ENCODE measurements around the gene PRKCA.
A peak's percentile ranks its signal among the peaks of the same experiment; 100 is the strongest.
"Not testable (repeated sequence)": the region's sequence is repeated elsewhere in the genome, so short reads cannot be mapped to it uniquely, and the experiment has no call there.

Gene PRKCA

GRCh38 chr17:66301864-66302741 lies at the start of gene PRKCA:
TSS of gene PRKCA (plus strand) at chr17:66302613.
- peak; percentile 58 for DNase-seq (ENCODE audit: low read depth)

GRCh38 chr17:66253458-66253857 lies 49.0 kb upstream of the PRKCA start:
- not testable (repeated sequence) for DNase-seq (ENCODE audit: low read depth)

DNA sequence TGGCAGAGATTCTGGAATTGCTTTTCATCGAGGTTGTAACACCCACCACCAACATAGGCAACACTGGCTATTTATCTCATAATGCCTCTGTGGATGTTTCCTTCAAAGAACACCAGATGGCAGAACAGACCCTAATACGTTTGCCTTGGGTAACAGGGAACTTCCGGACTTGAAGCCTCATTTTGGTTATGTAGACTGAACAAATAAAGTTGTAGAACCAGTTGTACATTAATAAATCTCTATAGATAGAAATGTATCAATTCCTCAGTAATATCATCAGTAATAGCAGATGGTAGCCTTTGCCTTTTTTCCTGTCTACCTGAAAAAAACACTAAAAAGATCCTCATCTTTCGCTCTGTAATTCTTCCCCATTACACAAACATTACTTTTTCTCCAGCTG lies 47.3 kb upstream of the PRKCA start:
- peak; percentile 2 for DNase-seq (ENCODE audit: low read depth)

DNA sequence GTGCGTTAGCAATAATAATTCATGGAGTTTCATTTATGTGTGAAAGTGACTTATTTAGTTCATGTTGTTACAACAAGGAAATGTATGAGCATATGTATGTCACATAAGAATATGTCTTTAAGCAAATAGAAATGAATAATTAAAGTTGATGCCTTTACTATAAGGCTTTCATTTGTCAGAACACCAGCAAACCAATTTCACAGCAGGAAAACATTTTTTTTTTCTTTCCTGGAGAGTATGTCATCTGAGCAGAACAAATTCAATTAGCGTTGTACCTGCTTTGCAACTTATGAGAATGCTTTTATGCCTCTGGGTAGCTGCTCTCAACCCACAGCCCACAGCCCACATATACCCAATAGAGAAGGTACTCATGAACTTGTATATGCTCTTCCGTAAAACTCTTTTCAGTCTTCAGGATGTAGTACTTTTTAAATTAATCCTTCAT lies 46.9 kb upstream of the PRKCA start:
- DNase-seq (ENCODE audit: low read depth), result no peak

DNA sequence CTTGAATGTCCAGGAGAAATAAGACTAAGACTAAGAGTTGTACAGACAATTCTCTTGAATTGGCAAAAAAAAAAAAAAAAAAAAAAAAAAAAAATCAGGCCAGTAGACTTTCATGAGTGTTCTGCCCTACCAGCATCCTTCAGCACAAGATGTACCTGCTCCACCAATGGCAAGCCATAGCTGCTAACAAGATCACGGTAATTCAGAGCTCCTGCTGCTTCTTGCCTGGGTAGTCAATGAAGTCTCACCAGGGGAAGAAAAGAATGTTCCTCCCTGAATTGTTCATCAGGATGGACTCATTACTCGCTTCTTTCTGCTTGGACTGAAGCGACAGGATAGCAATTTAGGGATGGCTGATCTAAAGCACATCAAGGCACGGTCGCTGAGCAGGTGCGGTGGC lies 42.1 kb upstream of the PRKCA start:
- DNase-seq (ENCODE audit: low read depth), result no peak

DNA sequence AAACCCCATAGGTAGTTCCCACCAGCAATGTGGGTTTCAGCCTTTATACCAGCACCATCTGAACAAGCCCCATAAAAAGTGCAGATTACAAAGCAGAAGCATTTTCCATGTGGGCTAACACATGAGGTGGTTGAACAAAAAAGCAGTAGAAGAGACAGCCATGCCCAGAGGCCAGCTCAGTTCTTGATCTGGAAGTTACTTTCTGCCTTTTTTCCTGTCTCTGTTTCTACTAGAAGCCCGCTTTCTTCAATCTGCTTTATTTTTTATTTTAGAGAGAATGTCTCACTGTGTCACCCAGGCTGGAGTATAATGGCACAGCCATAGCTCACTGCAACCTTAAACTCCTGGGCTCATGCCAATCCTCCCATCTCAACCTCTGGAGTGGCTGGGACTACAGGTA lies 41.7 kb upstream of the PRKCA start:
- no peak for DNase-seq (ENCODE audit: low read depth)

- no peak for DNase-seq (ENCODE audit: low read depth)
Observed at GRCh38 chr17:66262767-66263166, 39.6 kb upstream of the PRKCA start.

GRCh38 chr17:66264696-66265095 lies 37.7 kb upstream of the PRKCA start:
- no peak for DNase-seq (ENCODE audit: low read depth)

DNA sequence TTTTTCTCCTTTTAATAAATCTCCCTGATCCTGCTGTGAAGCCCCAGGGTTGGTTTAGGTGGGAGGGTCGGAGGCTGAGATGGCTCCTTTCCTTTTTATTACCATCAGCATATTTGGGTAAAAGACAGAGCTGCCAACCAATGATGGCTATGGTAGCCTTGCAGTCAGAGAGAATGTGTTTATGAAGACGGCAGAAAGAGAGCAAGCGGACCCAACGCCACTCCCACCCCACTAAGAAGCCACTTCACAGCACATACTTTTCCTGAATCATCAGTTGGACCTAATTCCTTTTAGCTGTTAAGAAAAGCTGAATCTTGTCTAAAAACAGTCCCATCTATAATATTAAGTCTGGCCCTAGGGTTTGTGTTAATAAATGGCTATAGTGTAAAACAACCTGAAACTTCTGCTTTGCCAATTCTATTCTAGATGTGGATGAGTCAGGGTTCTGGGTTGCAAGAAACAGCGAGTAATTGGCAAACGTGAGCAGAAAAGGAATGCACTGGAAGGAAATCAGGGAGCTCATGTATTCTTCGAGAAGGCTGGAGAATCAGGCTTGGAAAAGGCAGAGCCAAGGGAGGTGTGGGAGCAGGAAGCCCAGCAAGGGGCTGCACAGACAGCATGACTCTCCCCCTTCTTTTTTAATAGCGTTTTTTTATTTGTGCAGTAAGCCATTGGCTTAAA lies 34.0 kb upstream of the PRKCA start:
- no peak for DNase-seq (ENCODE audit: low read depth)

- no peak for DNase-seq (ENCODE audit: low read depth)
Observed at GRCh38 chr17:66270106-66270505, 32.3 kb upstream of the PRKCA start.

GRCh38 chr17:66271512-66271911 lies 30.9 kb upstream of the PRKCA start:
- DNase-seq (ENCODE audit: low read depth), result no peak

DNA sequence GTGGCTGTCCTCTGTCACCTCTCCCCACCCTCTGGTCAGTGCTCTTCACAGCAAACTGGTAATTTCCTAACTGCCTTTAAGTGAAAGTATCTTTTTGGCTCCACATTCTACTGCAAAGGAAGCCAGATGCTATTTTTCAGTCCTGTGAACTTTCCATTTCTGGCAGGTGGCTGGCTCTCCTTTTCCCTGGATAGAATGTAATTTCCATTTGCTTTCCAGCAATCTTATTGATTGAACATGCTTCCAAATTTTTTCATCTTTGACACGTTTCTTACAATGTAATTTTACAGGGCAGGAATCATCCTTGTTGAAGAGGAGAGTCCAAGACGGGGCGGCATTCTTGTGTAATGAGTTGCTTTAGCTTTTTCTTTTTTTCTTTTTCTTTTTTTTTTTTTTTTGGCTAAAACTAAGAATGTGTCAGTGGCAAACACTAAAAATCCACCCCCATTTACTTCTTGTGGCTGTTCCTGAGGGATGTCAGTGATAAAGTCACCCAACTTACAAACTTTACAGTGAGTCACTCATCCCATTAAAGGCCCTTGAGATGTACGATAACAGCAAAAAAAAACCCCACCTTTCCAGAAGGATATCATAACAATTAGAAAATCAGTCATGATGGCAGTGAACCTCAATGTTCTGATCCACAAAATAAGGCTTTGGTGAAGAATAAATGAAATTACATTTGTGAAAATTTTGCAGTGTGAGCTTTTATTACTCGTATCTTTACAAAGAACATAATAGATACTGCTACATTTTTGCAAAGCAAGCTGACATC lies 29.4 kb upstream of the PRKCA start:
- no peak for DNase-seq (ENCODE audit: low read depth)

- no peak for DNase-seq (ENCODE audit: low read depth)
Observed at GRCh38 chr17:66273586-66273848, 28.9 kb upstream of the PRKCA start.

GRCh38 chr17:66275651-66276050 lies 26.8 kb upstream of the PRKCA start:
- no peak for DNase-seq (ENCODE audit: low read depth)

- no peak for DNase-seq (ENCODE audit: low read depth)
Observed at GRCh38 chr17:66276328-66276937, 26.0 kb upstream of the PRKCA start.

- DNase-seq (ENCODE audit: low read depth), result no peak
Observed at GRCh38 chr17:66277191-66277590, 25.2 kb upstream of the PRKCA start.

DNA sequence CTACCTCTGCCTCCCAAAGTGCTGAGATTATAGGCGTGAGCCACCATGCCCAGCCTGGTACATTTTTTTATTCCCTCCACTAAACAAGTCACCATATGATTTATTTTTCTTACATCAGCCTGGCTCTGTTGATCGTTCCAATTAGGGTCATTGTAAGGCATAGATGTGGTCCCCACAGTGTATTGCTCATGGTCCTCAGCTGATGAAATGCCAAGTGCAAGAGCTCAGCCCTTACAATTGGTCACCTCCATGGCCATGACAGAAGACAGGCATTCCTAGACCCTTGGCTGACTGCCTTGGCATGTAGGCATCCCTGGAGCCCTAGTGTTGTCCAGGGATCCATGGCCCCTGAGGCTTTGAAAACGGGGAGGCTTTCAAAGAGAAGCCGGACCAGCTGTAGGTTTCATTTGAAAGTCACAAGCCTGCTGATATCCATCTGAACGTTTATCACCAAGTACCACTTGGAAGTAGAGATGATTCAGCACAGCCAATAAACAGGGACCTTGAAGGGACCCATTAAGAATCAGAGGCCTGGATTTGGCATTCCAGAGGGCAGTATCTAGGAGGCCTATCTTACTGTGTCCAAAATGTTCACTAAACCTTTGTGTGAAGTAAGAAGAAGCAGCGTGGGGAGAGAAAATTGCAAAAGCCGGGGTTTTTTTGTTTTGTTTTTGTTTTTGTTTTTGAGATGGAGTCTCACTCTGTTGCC lies 20.6 kb upstream of the PRKCA start:
- no peak for DNase-seq (ENCODE audit: low read depth)

- no peak for DNase-seq (ENCODE audit: low read depth)
Observed at GRCh38 chr17:66283296-66283934, 19.0 kb upstream of the PRKCA start.

- no peak for DNase-seq (ENCODE audit: low read depth)
Observed at GRCh38 chr17:66283971-66284370, 18.4 kb upstream of the PRKCA start.

GRCh38 chr17:66285149-66285548 lies 17.3 kb upstream of the PRKCA start:
- no peak for DNase-seq (ENCODE audit: low read depth)

- no peak for DNase-seq (ENCODE audit: low read depth)
Observed at GRCh38 chr17:66287911-66288310, 14.5 kb upstream of the PRKCA start.
